Body of pancreas (tissue), 4 donors: ENCODE data around the gene BAG3. TPM values are rescaled to one million over a fixed set of nuclear protein-coding genes. Genes with fewer than 3 reads are reported as not detected.

Source experiments
- ATAC-seq: fragments of 150-250 bp; one replicate; pipeline ENCODE4 v1.9.1; 2016
- DNase-seq, 4 donors: peaks; one replicate each; pipeline ENCODE4 v3.0.0-alpha.2; 2019
- H3K27ac ChIP-seq, 4 donors: fragments of 200-600 bp; sonication (generic); 1 replicate in 3 of 4; 2 replicates in 1 of 4; pipeline versions ENCODE4 v1.5.1 to v1.6.1; 2016 to 2019; ENCODE audit warnings: mild to moderate bottlenecking in 1 of 4, mixed read lengths in 1 of 4, moderate library complexity in 1 of 4
- H3K27me3 ChIP-seq, 2 donors: fragments of 200-600 bp; sonication (generic); one replicate each; pipeline ENCODE4 v1.6.0; 2016; ENCODE audit warnings: mild to moderate bottlenecking in 1 of 2
- H3K36me3 ChIP-seq, 2 donors: fragments of 200-600 bp; sonication (generic); replicated peaks in 1 of 2; 2 replicates each; pipeline ENCODE4 v1.5.1; 2016; ENCODE audit warnings: low read depth in 2 of 2; ENCODE audit not compliant: insufficient read depth in 1 of 2
- H3K4me1 ChIP-seq: fragments of 200-600 bp; sonication (generic); one replicate; pipeline ENCODE4 v1.6.0; 2016
- H3K4me3 ChIP-seq, 2 donors: fragments of 200-600 bp; sonication (generic); 1 replicate in 1 of 2; 2 replicates in 1 of 2; pipeline ENCODE4 v1.5.1; 2016 to 2019
- H3K9me3 ChIP-seq, 3 donors: fragments of 200-600 bp; sonication (generic); 1 replicate in 2 of 3; 2 replicates in 1 of 3; pipeline ENCODE4 v1.5.1; 2016
- CTCF ChIP-seq, 7 experiments: fragments of 450-650 bp in 4 of 7; fragments of 200-600 bp in 3 of 7; sonication (generic) in 3 of 7; IDR thresholded peaks; one replicate each; pipeline ENCODE4 v1.5.1; 2016 to 2019; ENCODE audit warnings: antibody characterized with exemption in 7 of 7
- POLR2A ChIP-seq, 3 donors: fragments of 450-650 bp; IDR thresholded peaks; one replicate each; pipeline ENCODE4 v1.6.1; 2016; ENCODE audit warnings: antibody characterized with exemption in 3 of 3, mild to moderate bottlenecking in 2 of 3
- WGBS, 2 donors: methylation state at CpG; one replicate each; pipeline ENCODE4 v1.1.5; 2017; 5-methylcytosine and 5-hydroxymethylcytosine counted together
- intact Hi-C: fragments of 100-400 bp; cut with DNase I; formaldehyde crosslinking; loops from one replicate; pipeline ENCODE4 v1.15.1; 2023
- total RNA-seq, 2 donors: library from RNA; depleted of rRNA; stranded (reverse); fragments of >200 nt; gene quantifications; one replicate each; pipeline ENCODE4 v1.1.0, GENCODE V29; 2016

Gene BAG3
- total RNA-seq, 2 donors from 2014 or later, result 11.9 to 17.5 TPM

GRCh38 chr10:119725517-119725827, 74.3 kb downstream of the BAG3 start:
- Histone ChIP-seq H3K4me1 (peaks cover 16% of the 10 kb centered on the region), H3K4me3 (peak overlapping the region; percentile 36 to 56), H3K27ac (peak overlapping the region; percentile 89 to 97 (median 94)), H3K36me3 (no peaks in the 10 kb centered on the region), H3K27me3 (no peaks in the 10 kb centered on the region), H3K9me3 (no peaks in the 10 kb centered on the region)
- WGBS, 2 donors, result 0% methylated on average over 19 to 31 of the region's 32 CpGs
- TF ChIP-seq CTCF (IDR thresholded peaks at IDR 0.05) (peak in 1 of 7 experiments; percentile 23), POLR2A (IDR thresholded peaks at IDR 0.05) (peak; percentile 75 to 93 (median 92))
- DNase-seq, result no peak
- intact Hi-C loops, result no loop called here
- no peak for ATAC-seq

GRCh38 chr10:119725828-119726675, 74.9 kb downstream of the BAG3 start, which contains the start of gene INPP5F:
INPP5F (plus strand) TSS chr10:119726050; CDS start chr10:119726263, 213 bp downstream.
- ATAC-seq (peak; percentile 98), DNase-seq (peak; percentile 99 to 100 (median 99))
- no peaks in the 10 kb centered on the region for H3K9me3 ChIP-seq
- H3K27ac ChIP-seq, result peak within 1 kb of the TSS; percentile 89 to 97 (median 94)
- TF ChIP-seq CTCF (IDR thresholded peaks at IDR 0.05) (peak in 5 of 7 experiments; percentile 9 to 50 (median 23)), POLR2A (IDR thresholded peaks at IDR 0.05) (no peak)
- no peaks in the 10 kb centered on the region for H3K27me3 ChIP-seq
- intact Hi-C loops, result no loop called here
- 1% methylated on average over 9 to 74 of the region's 95 CpGs for WGBS, 2 donors
- peaks cover 16% of the 10 kb centered on the region for H3K4me1 ChIP-seq
- peak within 1 kb of the TSS; percentile 67 to 85 for H3K4me3 ChIP-seq
- H3K36me3 ChIP-seq, result no peaks in the 10 kb centered on the region

- Histone ChIP-seq H3K4me3 (peak overlapping the region; percentile 67 to 85), H3K27ac (peak overlapping the region; percentile 75 to 97 (median 94)), H3K27me3 (no peaks in the 10 kb centered on the region), H3K36me3 (no peaks in the 10 kb centered on the region), H3K9me3 (no peaks in the 10 kb centered on the region), H3K4me1 (peaks cover 16% of the 10 kb centered on the region)
- DNase-seq (peak in 2 of 4 donors; percentile 7 to 16), ATAC-seq (no peak)
- WGBS, 2 donors, result 49 to 51% methylated on average over 13 to 14 of the region's 14 CpGs
- intact Hi-C loops, result no loop called here
- TF ChIP-seq POLR2A (IDR thresholded peaks at IDR 0.05), result no peak
- TF ChIP-seq CTCF (IDR thresholded peaks at IDR 0.05), result no peak
These were observed 75.6 kb downstream of the BAG3 start for GRCh38 chr10:119726676-119727261.

Other genes with a start within 250 kb of the BAG3 start
- gene RGS10, start 108.7 kb upstream of the BAG3 start, total RNA-seq, result 10 to 100 TPM; 13.2 to 21.3 TPM
- 10 to 100 TPM; 34.9 to 36.1 TPM for gene TIAL1, start 54.4 kb upstream of the BAG3 start, total RNA-seq
- 1 to 10 TPM; 3.6 to 7.8 TPM for gene INPP5F, start 74.7 kb downstream of the BAG3 start, total RNA-seq
- gene MCMBP, start 221.5 kb downstream of the BAG3 start, total RNA-seq, result 10 to 100 TPM; 26.2 to 29.0 TPM
- 10 to 100 TPM; 10.1 to 24.1 TPM for gene SEC23IP, start 241.3 kb downstream of the BAG3 start, total RNA-seq